ENCODE data around the gene APOB. TPM values are rescaled to one million over a fixed set of nuclear protein-coding genes. Genes with fewer than 3 reads are reported as not detected.

APOB gene
- total RNA-seq, 1 experiment from 2014 or later: 234 TPM

GRCh38 chr2:21028021-21028947 lies 15.6 kb downstream of the APOB start:
- H3K27me3 ChIP-seq (replicated peaks; ENCODE audit: control insufficient read depth, insufficient read depth, low read length): no peaks in the 10 kb centered on the region
- ChIA-PET POLR2A (no interaction called here), CTCF (no interaction called here)
- intact Hi-C loops (cut with micrococcal nuclease; ENCODE audit: unreplicated experiment): no loop called here
- H3K36me3 Mint-ChIP-seq (ENCODE audit: insufficient read depth, unreplicated experiment): peaks cover 84% of the 10 kb centered on the region
- no peak overlapping the region for H3K4me3 Mint-ChIP-seq (ENCODE audit: unreplicated experiment)
- H3K9me3 Mint-ChIP-seq (ENCODE audit: unreplicated experiment): no peaks in the 10 kb centered on the region
- no peak overlapping the region for H3K27ac Mint-ChIP-seq (ENCODE audit: unreplicated experiment)
- no peaks in the 10 kb centered on the region for H3K9me3 ChIP-seq
- no peak overlapping the region for H3K4me3 ChIP-seq (ENCODE audit: low read depth, low read length)
- no peaks in the 10 kb centered on the region for H3K4me1 Mint-ChIP-seq (ENCODE audit: low read depth, unreplicated experiment)
- DNase-seq: no peak
- H3K36me3 ChIP-seq (ENCODE audit: control insufficient read depth, insufficient read depth, low read length): peaks cover 18% of the 10 kb centered on the region
- no peaks in the 10 kb centered on the region for H3K4me1 ChIP-seq
- no TSS peak for BruUV-seq (replicated peaks)
- no peaks in the 10 kb centered on the region for H3K27me3 Mint-ChIP-seq (ENCODE audit: insufficient read depth, unreplicated experiment)
- no peak for TF ChIP-seq CTCF (IDR thresholded peaks at IDR 0.05; ENCODE audit: insufficient read depth in 1 of 2, low read depth in 1 of 2, low read length in 1 of 2, severe bottlenecking in 1 of 2, unreplicated experiment in 1 of 2)

- no peaks in the 10 kb centered on the region for H3K4me1 ChIP-seq
- no peaks in the 10 kb centered on the region for H3K4me1 Mint-ChIP-seq (ENCODE audit: low read depth, unreplicated experiment)
- no peaks in the 10 kb centered on the region for H3K27me3 Mint-ChIP-seq (ENCODE audit: insufficient read depth, unreplicated experiment)
- no peak for DNase-seq
- intact Hi-C loops (cut with micrococcal nuclease; ENCODE audit: unreplicated experiment): no loop called here
- peaks cover 15% of the 10 kb centered on the region for H3K36me3 ChIP-seq (ENCODE audit: control insufficient read depth, insufficient read depth, low read length)
- no peak overlapping the region for H3K27ac Mint-ChIP-seq (ENCODE audit: unreplicated experiment)
- no peaks in the 10 kb centered on the region for H3K9me3 Mint-ChIP-seq (ENCODE audit: unreplicated experiment)
- no peak for TF ChIP-seq CTCF (IDR thresholded peaks at IDR 0.05; ENCODE audit: insufficient read depth in 1 of 2, low read depth in 1 of 2, low read length in 1 of 2, severe bottlenecking in 1 of 2, unreplicated experiment in 1 of 2)
- POLR2A ChIA-PET: no interaction called here
- H3K4me3 Mint-ChIP-seq (ENCODE audit: unreplicated experiment): no peak overlapping the region
- CTCF ChIA-PET: no interaction called here
- BruUV-seq (replicated peaks): no TSS peak
- no peaks in the 10 kb centered on the region for H3K9me3 ChIP-seq
- H3K36me3 Mint-ChIP-seq (ENCODE audit: insufficient read depth, unreplicated experiment): peaks cover 82% of the 10 kb centered on the region
- H3K27me3 ChIP-seq (replicated peaks; ENCODE audit: control insufficient read depth, insufficient read depth, low read length): no peaks in the 10 kb centered on the region
- H3K4me3 ChIP-seq (ENCODE audit: low read depth, low read length): no peak overlapping the region
Measured at GRCh38 chr2:21026479-21027282, 17.2 kb downstream of the APOB start.

GRCh38 chr2:21025690-21026478 lies 18.0 kb downstream of the APOB start:
- intact Hi-C loops (cut with micrococcal nuclease; ENCODE audit: unreplicated experiment): no loop called here
- no peak overlapping the region for H3K4me3 Mint-ChIP-seq (ENCODE audit: unreplicated experiment)
- CTCF ChIA-PET: interaction anchor here (0.6 to 0.7 kb wide), 2 partner anchors 22 to 92 kb away, joined by 3 read pairs; no protein-coding TSS in a partner anchor
- no peaks in the 10 kb centered on the region for H3K4me1 ChIP-seq
- POLR2A ChIA-PET: no interaction called here
- no TSS peak for BruUV-seq (replicated peaks)
- no peaks in the 10 kb centered on the region for H3K27me3 ChIP-seq (replicated peaks; ENCODE audit: control insufficient read depth, insufficient read depth, low read length)
- H3K36me3 Mint-ChIP-seq (ENCODE audit: insufficient read depth, unreplicated experiment): peaks cover 74% of the 10 kb centered on the region
- TF ChIP-seq CTCF (IDR thresholded peaks at IDR 0.05; ENCODE audit: insufficient read depth in 1 of 2, low read depth in 1 of 2, low read length in 1 of 2, severe bottlenecking in 1 of 2, unreplicated experiment in 1 of 2): no peak
- H3K27me3 Mint-ChIP-seq (ENCODE audit: insufficient read depth, unreplicated experiment): no peaks in the 10 kb centered on the region
- H3K36me3 ChIP-seq (ENCODE audit: control insufficient read depth, insufficient read depth, low read length): peaks cover 15% of the 10 kb centered on the region
- H3K9me3 ChIP-seq: no peaks in the 10 kb centered on the region
- DNase-seq: no peak
- H3K9me3 Mint-ChIP-seq (ENCODE audit: unreplicated experiment): no peaks in the 10 kb centered on the region
- no peak overlapping the region for H3K27ac Mint-ChIP-seq (ENCODE audit: unreplicated experiment)
- H3K4me1 Mint-ChIP-seq (ENCODE audit: low read depth, unreplicated experiment): no peaks in the 10 kb centered on the region
- H3K4me3 ChIP-seq (ENCODE audit: low read depth, low read length): no peak overlapping the region

Data from Caco-2 (cell line).